IPS-18c (cell line): ENCODE data around the gene IL12B.

ENCODE experiments used
- H3K4me3 ChIP-seq: 2 replicates; pipeline ENCODE4 v1.7.0; 2013; ENCODE audit warnings: low read depth, mild to moderate bottlenecking, low read length, moderate library complexity; ENCODE audit not compliant: insufficient read depth
- H3K9me3 ChIP-seq: one replicate; pipeline ENCODE4 v1.6.1; 2013; ENCODE audit warnings: mild to moderate bottlenecking, low read length, moderate library complexity; ENCODE audit not compliant: control insufficient read depth, insufficient read depth

The IL12B gene

GRCh38 chr5:159338118-159338517 is 7.8 kb upstream of the IL12B start:
- no peaks in the 10 kb centered on the region for H3K9me3 ChIP-seq
- H3K4me3 ChIP-seq, result no peak overlapping the region

DNA sequence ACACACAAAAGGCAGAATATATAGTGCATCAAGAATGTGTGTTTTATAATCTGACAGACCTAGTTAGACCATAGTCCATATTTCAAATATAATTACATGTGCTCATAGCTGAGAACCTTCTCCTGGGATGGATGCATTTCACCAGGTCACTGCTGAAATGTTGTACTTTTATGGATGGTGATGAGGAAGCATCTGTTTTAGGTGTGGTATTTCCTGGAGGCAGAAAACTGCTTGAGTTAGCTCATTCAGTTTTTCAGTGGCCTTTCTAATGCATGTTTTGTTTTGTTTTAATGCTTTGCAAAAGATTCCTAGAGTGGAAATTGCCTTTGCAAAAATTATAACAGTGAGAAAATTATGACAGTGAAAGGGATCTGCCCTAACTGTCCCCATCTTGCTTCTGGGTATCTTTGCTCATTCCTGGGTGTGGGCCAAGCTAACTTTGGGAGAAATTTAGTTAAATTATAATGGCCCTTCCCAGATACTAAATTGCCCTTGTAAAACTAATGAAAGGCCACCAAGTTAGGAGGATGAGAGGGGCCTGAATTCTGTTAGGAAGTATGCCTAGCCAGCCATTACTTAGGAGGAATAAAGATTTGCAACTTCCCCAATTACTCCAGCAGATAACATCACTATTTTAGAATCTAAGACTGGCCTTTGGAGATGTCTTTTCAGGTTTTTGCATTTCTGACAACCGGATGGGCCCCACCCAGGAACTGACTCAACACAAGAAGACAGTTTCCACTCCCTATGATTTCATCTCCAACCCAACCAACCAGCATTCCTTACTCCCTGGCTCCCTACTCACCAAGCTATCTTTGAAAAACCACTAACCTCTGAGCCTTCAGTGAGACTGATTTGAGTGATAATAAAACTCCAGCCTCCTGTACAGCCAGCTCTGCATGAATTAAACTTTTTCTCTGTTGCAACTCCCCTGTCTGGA is 7.0 kb upstream of the IL12B start:
- no peak overlapping the region for H3K4me3 ChIP-seq

DNA sequence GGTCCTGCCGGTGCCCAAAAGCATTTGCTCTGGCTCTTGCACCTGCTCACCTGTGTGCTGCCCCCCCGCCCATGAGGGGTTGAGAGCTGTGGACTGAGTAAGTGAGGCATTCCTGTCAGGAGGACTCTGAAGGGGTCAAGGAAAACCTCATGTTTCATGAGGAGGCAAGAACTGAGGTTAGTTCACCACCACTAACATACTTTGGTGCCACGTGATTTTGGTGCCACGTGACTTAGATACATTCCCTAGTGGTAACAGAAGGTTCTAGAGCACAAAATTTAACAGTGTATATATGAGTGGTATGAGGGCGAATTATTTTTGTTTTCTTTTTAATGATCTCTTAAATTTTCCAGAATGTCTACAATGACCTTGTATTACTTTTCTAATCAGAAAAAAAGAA is 6.3 kb upstream of the IL12B start:
- no peak overlapping the region for H3K4me3 ChIP-seq

More for the DNA sequence above, 7.0 kb upstream of the IL12B start:
- no peaks in the 10 kb centered on the region for H3K9me3 ChIP-seq

GRCh38 chr5:159333545-159333925 is 3.2 kb upstream of the IL12B start:
- no peaks in the 10 kb centered on the region for H3K9me3 ChIP-seq

More for the DNA sequence above, 6.3 kb upstream of the IL12B start:
- H3K9me3 ChIP-seq, result no peaks in the 10 kb centered on the region

DNA sequence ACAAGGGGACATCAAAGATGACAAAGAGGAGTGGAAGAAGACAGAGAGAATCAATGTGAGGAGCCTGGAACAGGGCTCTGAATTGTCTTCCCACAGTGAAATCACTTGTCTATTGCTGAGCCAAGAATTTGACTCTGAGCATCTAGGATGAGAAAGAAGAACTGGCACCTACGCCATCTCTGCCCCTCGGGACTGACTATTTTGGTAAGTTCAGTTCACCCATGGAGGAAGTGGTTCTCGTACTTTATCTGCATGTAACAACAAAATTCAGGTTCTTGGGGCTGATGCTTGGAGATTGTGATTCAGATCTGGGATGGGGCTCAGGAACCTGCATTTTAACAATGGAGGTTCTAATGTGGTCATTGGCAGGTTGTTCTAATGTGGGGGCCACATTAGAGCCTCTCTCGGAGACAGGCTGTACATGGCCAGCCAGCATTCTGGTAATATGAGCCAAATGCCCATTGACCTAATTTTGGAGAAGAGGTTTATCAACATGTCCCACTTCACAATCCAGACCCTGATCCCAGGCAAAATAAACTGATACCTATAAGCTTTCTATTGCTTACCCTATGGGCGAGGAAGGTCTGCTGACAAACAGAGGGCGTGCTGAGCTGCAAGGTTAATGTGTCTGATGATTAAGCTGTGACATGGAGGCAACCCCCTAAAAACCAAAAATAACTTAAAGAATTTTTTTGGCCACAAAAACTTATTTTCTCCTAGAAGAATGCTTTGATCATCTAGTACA is 2.7 kb upstream of the IL12B start:
- Histone ChIP-seq H3K9me3 (no peaks in the 10 kb centered on the region), H3K4me3 (no peak overlapping the region)

More at GRCh38 chr5:159333545-159333925, 3.2 kb upstream of the IL12B start:
- no peak overlapping the region for H3K4me3 ChIP-seq

- peak overlapping the region; percentile 63 for H3K4me3 ChIP-seq
- no peaks in the 10 kb centered on the region for H3K9me3 ChIP-seq
These were observed 1.0 kb upstream of the IL12B start for GRCh38 chr5:159331093-159331973.

DNA sequence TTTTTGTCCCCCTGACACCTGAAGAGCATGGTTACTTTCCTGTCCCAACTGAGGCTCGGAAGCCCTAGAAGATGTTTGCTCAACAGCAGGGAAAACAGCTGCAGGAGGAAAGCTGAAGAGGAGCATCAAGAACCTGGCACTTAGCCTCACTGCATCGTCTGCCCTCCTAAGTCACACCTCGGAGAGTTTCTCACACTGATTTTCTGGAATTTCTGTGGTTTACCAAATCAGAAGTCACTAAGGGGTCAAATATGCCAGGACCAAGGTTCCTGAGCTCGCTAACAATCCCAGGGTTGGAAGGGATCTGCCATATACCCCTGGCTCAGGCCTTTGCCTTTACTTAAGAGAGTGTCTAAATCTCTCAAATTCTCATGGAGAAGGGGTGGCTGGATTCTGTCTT is 5.3 kb downstream of the IL12B start:
- Histone ChIP-seq H3K9me3 (no peaks in the 10 kb centered on the region), H3K4me3 (no peak overlapping the region)

DNA sequence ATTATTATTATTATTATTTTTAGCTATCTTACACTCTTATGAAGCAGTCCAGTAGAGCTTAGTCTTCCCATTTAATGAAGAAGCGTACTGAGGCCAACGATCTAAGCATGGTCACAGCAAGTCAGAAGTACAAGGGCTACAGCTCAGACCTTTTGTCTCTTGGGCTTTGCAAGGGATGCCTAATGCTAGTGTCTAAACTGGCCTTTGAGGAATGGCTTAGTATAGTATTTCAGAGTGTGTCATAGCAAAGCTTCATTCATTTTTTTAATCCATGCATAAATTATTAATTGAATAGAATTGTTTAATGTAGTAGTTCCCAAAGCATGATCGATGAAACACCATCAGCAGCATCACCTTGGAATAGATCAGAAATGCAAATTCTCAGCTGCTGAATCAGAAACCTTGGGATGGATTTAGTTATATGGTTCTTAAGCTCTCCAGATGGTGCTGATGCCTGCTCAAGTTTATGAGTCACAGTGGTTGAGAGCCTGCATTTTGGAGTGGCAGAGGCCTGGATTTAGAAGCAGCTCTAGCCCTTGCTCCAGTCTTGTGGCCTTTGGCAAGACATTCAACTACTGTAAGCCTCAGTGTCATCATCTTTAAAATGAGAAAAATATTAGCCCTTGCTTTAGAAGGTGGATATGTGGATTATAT is 6.1 kb downstream of the IL12B start:
- H3K4me3 ChIP-seq, result no peak overlapping the region
- no peaks in the 10 kb centered on the region for H3K9me3 ChIP-seq

DNA sequence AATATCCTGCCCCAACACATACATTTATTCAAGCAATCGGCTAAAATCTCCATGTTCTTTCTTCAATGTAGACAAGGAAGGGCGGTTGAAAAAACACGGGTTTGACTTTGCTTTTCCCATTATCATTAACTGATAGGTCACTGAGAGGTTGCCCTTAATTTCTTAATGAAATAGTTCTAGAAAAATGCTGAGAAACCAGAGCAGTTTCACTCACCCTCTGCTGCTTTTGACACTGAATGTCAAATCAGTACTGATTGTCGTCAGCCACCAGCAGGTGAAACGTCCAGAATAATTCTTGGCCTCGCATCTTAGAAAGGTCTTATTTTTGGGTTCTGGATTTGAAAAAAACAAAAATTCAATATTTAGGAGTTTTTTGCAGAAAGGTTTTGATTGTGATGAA is 8.1 kb downstream of the IL12B start:
- H3K4me3 ChIP-seq, result no peak overlapping the region
- no peaks in the 10 kb centered on the region for H3K9me3 ChIP-seq

- Histone ChIP-seq H3K4me3 (no peak overlapping the region), H3K9me3 (no peaks in the 10 kb centered on the region)
These were observed 10.5 kb downstream of the IL12B start for GRCh38 chr5:159319832-159320231.

DNA sequence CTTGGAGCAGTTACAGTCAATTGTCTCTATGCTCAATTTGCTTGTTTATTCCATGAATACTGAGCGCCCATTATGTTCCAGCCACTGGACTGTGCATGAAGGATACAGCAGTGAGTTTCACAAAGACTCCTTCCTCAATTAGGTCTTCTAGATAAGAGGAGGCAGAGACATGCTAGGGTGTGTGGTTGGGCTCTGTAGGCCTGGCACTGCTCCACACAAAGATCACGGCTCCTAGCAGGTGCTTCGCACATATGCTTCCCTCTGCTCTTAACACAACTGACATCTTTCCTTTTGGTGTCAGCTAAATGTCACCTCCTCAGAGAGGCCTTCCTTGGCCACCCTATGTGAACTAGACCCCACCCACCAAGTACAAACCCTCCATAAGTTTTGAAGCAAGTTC is 10.9 kb downstream of the IL12B start:
- H3K4me3 ChIP-seq, result no peak overlapping the region
- H3K9me3 ChIP-seq, result no peaks in the 10 kb centered on the region

- no peak overlapping the region for H3K4me3 ChIP-seq
- no peaks in the 10 kb centered on the region for H3K9me3 ChIP-seq
These were observed 11.8 kb downstream of the IL12B start for GRCh38 chr5:159318448-159318847.

- Histone ChIP-seq H3K9me3 (no peaks in the 10 kb centered on the region), H3K4me3 (no peak overlapping the region)
These were observed 12.4 kb downstream of the IL12B start for GRCh38 chr5:159317849-159318248.

GRCh38 chr5:159316519-159317383 is 13.5 kb downstream of the IL12B start:
- Histone ChIP-seq H3K4me3 (no peak overlapping the region), H3K9me3 (no peaks in the 10 kb centered on the region)

DNA sequence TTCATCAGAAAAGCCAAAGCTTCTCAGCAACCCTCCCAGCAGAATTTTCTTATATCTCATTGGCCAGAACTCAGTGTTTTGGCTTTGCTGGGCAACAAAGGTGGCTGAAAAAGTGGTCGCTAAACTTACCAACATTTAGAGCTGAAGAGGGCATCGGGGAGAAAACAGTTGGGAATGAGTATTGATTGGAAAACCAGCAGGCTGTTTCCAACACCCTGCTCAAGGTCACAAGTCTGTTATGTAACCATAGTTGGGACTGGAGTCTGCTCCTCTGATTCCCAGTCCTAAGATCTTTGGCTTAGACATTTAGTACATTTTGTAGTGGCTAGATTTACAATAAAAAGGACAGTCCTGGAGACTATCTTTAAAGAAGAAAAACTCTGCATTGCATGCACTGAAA is 17.1 kb downstream of the IL12B start:
- peaks cover 2% of the 10 kb centered on the region for H3K9me3 ChIP-seq
- no peak overlapping the region for H3K4me3 ChIP-seq

- H3K4me3 ChIP-seq, result no peak overlapping the region
- peaks cover 2% of the 10 kb centered on the region for H3K9me3 ChIP-seq
These were observed 19.2 kb downstream of the IL12B start for GRCh38 chr5:159311063-159311462.
